B cell (primary cell): Measurements from ENCODE around the gene NDST1.

Experiments used
- EZH2 ChIP-seq: IDR thresholded peaks from 2 replicates; pipeline ENCODE4 v1.6.1; 2012; ENCODE audit warnings: borderline replicate concordance, low read depth, mild to moderate bottlenecking, moderate library complexity, low read length; ENCODE audit not compliant: insufficient read depth, poor library complexity, severe bottlenecking
- TF ChIP-seq, protein P1 (sequence below): fragments of 200-600 bp; IDR thresholded peaks from one replicate; pipeline ENCODE4 v1.8.0; 2022; ENCODE audit warnings: antibody characterized with exemption, mild to moderate bottlenecking

DNA sequence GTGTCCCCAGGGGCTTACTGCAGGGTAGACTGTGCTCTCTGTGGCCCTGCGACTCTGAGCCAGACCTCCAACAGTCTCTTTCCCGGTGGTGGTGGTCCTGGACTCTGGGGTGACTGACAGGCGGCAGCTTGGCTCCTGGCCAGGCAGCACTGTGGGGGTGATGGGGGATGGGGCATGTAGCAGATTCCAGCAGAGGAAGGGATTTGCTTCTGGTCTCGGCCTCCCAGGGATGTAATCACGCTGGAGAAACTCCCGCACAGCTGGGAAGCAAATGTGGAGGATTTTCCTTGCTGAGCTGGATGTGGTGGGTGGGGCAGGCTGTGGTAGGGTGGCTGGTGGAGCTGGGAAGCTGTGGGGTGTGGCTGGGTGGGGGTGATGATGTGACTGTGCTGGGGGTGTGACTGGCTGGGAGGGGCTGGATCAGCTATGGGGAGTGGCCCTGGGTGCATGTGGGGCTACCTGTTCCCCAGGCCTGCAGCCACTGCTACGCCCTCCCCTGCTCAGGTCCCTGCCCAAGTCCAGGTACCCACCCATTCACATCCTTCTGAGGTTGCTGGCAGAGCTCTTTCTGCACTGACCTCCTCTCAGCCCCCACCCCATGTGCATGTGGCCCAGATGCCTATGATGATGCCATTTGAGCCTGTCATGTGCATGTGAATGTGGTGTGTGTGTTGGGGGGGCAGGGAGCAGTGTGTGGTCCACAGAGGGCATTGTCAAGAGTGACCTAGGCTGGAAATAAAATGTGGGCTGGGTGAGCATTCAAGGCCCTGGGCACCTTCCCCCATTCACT lies 3.8 kb downstream of the NDST1 start:
- TF ChIP-seq, protein P1, sequence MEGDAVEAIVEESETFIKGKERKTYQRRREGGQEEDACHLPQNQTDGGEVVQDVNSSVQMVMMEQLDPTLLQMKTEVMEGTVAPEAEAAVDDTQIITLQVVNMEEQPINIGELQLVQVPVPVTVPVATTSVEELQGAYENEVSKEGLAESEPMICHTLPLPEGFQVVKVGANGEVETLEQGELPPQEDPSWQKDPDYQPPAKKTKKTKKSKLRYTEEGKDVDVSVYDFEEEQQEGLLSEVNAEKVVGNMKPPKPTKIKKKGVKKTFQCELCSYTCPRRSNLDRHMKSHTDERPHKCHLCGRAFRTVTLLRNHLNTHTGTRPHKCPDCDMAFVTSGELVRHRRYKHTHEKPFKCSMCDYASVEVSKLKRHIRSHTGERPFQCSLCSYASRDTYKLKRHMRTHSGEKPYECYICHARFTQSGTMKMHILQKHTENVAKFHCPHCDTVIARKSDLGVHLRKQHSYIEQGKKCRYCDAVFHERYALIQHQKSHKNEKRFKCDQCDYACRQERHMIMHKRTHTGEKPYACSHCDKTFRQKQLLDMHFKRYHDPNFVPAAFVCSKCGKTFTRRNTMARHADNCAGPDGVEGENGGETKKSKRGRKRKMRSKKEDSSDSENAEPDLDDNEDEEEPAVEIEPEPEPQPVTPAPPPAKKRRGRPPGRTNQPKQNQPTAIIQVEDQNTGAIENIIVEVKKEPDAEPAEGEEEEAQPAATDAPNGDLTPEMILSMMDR: no peak
- no peak for TF ChIP-seq EZH2
